Endothelial cell of umbilical vein (primary cell): ENCODE data around the gene TK1. TPM values are rescaled to one million over a fixed set of nuclear protein-coding genes. Genes with fewer than 3 reads are reported as not detected.

Experiments
- BruUV-seq: library from RNA; stranded (reverse); fragments of 400-500 nt; replicated peaks from 2 replicates; lab custom pipeline; 2021; lab: Mats Ljungman, UMichigan
- CTCF ChIA-PET: fragments of 300-600, 350-600 bp; sonication (Branson Sonifier 250); formaldehyde crosslinking; loops from one replicate; lab custom pipeline; 2021; ENCODE audit warnings: antibody characterized with exemption, inconsistent platforms; lab: Charles Lee
- POLR2A ChIA-PET: fragments of 300-600, 350-600 bp; sonication (Branson Sonifier 250); formaldehyde crosslinking; loops from one replicate; lab custom pipeline; 2021; ENCODE audit warnings: antibody characterized with exemption, inconsistent platforms; lab: Charles Lee
- DNase-seq: peaks from one replicate; pipeline ENCODE4 v3.0.0-alpha.2; 2011; ENCODE audit warnings: low read depth, low spot score
- FAIRE-seq: peaks from 2 replicates; lab custom pipeline; 2011; peaks lifted over from hg19 to GRCh38; lab: Jason Lieb, UNC
- H2AFZ ChIP-seq: 2 replicates; pipeline ENCODE4 v1.6.0; 2012; ENCODE audit warnings: low read depth, low read length, control low read depth, inconsistent platforms
- H3K27ac ChIP-seq: 2 replicates; pipeline ENCODE4 v1.5.1; 2011; ENCODE audit warnings: low read depth, mild to moderate bottlenecking, control low read depth, low read length, moderate library complexity; ENCODE audit not compliant: insufficient read depth
- H3K27me3 ChIP-seq, 2 experiments: 2 replicates each; pipeline versions ENCODE4 v1.6.0 to v1.6.1; 2011; ENCODE audit warnings: low read length in 2 of 2, mixed read lengths in 1 of 2; ENCODE audit not compliant: control insufficient read depth in 2 of 2, insufficient read depth in 2 of 2
- H3K36me3 ChIP-seq, 2 experiments: 2 replicates in 1 of 2; 3 replicates in 1 of 2; pipeline ENCODE4 v1.5.1; 2011; ENCODE audit warnings: low read length in 2 of 2, mild to moderate bottlenecking in 1 of 2, moderate library complexity in 1 of 2; ENCODE audit not compliant: control insufficient read depth in 2 of 2, insufficient read depth in 2 of 2; ENCODE audit errors: extremely low read depth in 1 of 2
- H3K4me1 ChIP-seq: 3 replicates; pipeline ENCODE4 v1.5.1; 2011; ENCODE audit warnings: mild to moderate bottlenecking, low read length; ENCODE audit not compliant: control insufficient read depth, insufficient read depth; ENCODE audit errors: extremely low read depth
- H3K4me2 ChIP-seq: 2 replicates; pipeline ENCODE4 v1.6.1; 2011; ENCODE audit warnings: low read length, control low read depth, mixed read lengths; ENCODE audit not compliant: insufficient read depth
- H3K4me3 ChIP-seq, 3 experiments: fragments of 200-600 bp in 1 of 3; sonication (generic), shearing (Covaris generic) in 1 of 3; replicated peaks in 1 of 3; 2 replicates each; pipeline ENCODE4 v1.5.1; 2011 to 2016; ENCODE audit warnings: control low read depth in 3 of 3, low read length in 3 of 3, mild to moderate bottlenecking in 2 of 3, inconsistent platforms in 1 of 3, low read depth in 1 of 3, moderate library complexity in 1 of 3; ENCODE audit not compliant: insufficient read depth in 1 of 3
- H3K79me2 ChIP-seq: 2 replicates; pipeline ENCODE4 v1.6.0; 2012; ENCODE audit warnings: low read length, inconsistent platforms; ENCODE audit not compliant: control insufficient read depth, insufficient read depth
- H3K9ac ChIP-seq: replicated peaks from 2 replicates; pipeline ENCODE3; 2011; ENCODE audit warnings: low read length, control low read depth; ENCODE audit not compliant: insufficient read depth; ENCODE audit errors: extremely low read depth
- H3K9me1 ChIP-seq: replicated peaks from 3 replicates; pipeline ENCODE4 v1.6.0; 2011; ENCODE audit warnings: mild to moderate bottlenecking, low read length; ENCODE audit not compliant: control insufficient read depth, insufficient read depth; ENCODE audit errors: extremely low read depth
- H3K9me3 ChIP-seq: replicated peaks from 2 replicates; pipeline ENCODE4 v1.5.1; 2012; ENCODE audit warnings: low read length, inconsistent platforms; ENCODE audit not compliant: control insufficient read depth, insufficient read depth
- H4K20me1 ChIP-seq: replicated peaks from 2 replicates; pipeline ENCODE3; 2011; ENCODE audit warnings: mild to moderate bottlenecking, low read length; ENCODE audit not compliant: control insufficient read depth, insufficient read depth; ENCODE audit errors: extremely low read depth
- FOS ChIP-seq: IDR thresholded peaks from 2 replicates; pipeline ENCODE4 v1.6.1; 2011; ENCODE audit warnings: mild to moderate bottlenecking, low read length, moderate library complexity, borderline replicate concordance; ENCODE audit not compliant: insufficient read depth
- MYC ChIP-seq: IDR thresholded peaks from one replicate; pipeline ENCODE4 v1.6.1; 2011; ENCODE audit warnings: mild to moderate bottlenecking, low read depth, low read length
- POLR2A ChIP-seq: IDR thresholded peaks from 2 replicates; pipeline ENCODE4 v1.6.1; 2012; ENCODE audit warnings: low read depth, mild to moderate bottlenecking, control low read depth, low read length
- POLR2AphosphoS5 ChIP-seq: IDR thresholded peaks from 2 replicates; pipeline ENCODE4 v1.6.1; 2012; ENCODE audit warnings: low read depth, mild to moderate bottlenecking, control low read depth, low read length, moderate library complexity; ENCODE audit not compliant: insufficient read depth
- dilution Hi-C: fragments of 300-500 bp; cut with MboI; formaldehyde crosslinking; loops from one replicate; pipeline ENCODE4 v1.15.0; 2019; ENCODE audit warnings: low sequenced_read_pairs; ENCODE audit not compliant: extremely low pct_ligation_motif_present
- intact Hi-C: fragments of 100-400 bp; cut with micrococcal nuclease; formaldehyde crosslinking; loops from one replicate; pipeline ENCODE4 v1.10.0; 2022
- polyA plus RNA-seq, 4 experiments: library from polyadenylated mRNA; depleted of rRNA in 3 of 4; stranded (reverse) in 3 of 4; unstranded in 1 of 4; fragments of >200 nt; gene quantifications; 2 replicates each; pipeline versions ENCODE4 v1.2.1 to v1.2.3, GENCODE V29; 2011 to 2012; ENCODE audit warnings: missing spikeins in 1 of 4
- total RNA-seq: library from RNA; stranded (reverse); gene quantifications from 2 replicates; pipeline ENCODE4 v1.2.3, GENCODE V29; 2021
- TF ChIP-seq, protein P1 (sequence below), 2 donors: IDR thresholded peaks; 1 replicate in 1 of 2; 2 replicates in 1 of 2; pipeline ENCODE4 v1.5.1; 2011; ENCODE audit warnings: low read length in 2 of 2, mild to moderate bottlenecking in 2 of 2, moderate library complexity in 2 of 2, control low read depth in 1 of 2, inconsistent platforms in 1 of 2, low read depth in 1 of 2; ENCODE audit not compliant: insufficient read depth in 1 of 2; ENCODE audit errors: extremely low read depth in 1 of 2
- TF ChIP-seq, protein P2 (sequence below): IDR thresholded peaks from 2 replicates; pipeline ENCODE4 v1.6.1; 2011; ENCODE audit not compliant: insufficient read depth, insufficient read length

The TK1 gene
- total and polyA plus RNA-seq, 2 donors (not counting 3 experiments of a cell fraction or from before 2014, with no cell fraction given): 111 to 159 TPM

DNA sequence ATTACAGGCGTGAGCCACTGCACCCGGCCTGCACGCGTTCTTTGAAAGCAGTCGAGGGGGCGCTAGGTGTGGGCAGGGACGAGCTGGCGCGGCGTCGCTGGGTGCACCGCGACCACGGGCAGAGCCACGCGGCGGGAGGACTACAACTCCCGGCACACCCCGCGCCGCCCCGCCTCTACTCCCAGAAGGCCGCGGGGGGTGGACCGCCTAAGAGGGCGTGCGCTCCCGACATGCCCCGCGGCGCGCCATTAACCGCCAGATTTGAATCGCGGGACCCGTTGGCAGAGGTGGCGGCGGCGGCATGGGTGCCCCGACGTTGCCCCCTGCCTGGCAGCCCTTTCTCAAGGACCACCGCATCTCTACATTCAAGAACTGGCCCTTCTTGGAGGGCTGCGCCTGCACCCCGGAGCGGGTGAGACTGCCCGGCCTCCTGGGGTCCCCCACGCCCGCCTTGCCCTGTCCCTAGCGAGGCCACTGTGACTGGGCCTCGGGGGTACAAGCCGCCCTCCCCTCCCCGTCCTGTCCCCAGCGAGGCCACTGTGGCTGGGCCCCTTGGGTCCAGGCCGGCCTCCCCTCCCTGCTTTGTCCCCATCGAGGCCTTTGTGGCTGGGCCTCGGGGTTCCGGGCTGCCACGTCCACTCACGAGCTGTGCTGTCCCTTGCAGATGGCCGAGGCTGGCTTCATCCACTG, 27.3 kb upstream of the TK1 start, which contains the start of gene BIRC5:
Gene BIRC5 (plus strand): TSS at position 238 of the 690 bp plus-strand sequence. CDS start 64 bp downstream, at position 302.
- FAIRE-seq (peak; percentile 75), DNase-seq (peak; percentile 63)
- H3K9me1 ChIP-seq: no peaks in the 10 kb centered on the region
- no peaks in the 10 kb centered on the region for H4K20me1 ChIP-seq
- ChIA-PET POLR2A (no interaction called here), CTCF (interaction anchor here (1.2 to 1.7 kb wide), 2 partner anchors 37 to 86 kb away, joined by 4 to 5 read pairs; no protein-coding TSS in a partner anchor)
- peak within 1 kb of the TSS; percentile 96 for H3K4me2 ChIP-seq
- dilution Hi-C loops: no loop called here
- peak within 1 kb of the TSS; percentile 55 to 93 (median 80) for H3K4me3 ChIP-seq
- H3K4me1 ChIP-seq: peaks cover 15% of the 10 kb centered on the region
- no peaks in the 10 kb centered on the region for H3K27me3 ChIP-seq
- no peaks in the 10 kb centered on the region for H3K9me3 ChIP-seq
- BruUV-seq: TSS peak; percentile 72
- peak within 1 kb of the TSS; percentile 33 for H3K27ac ChIP-seq
- peaks cover 33% of the 10 kb centered on the region for H3K79me2 ChIP-seq
- peak within 1 kb of the TSS; percentile 87 for H2AFZ ChIP-seq
- TF ChIP-seq, protein P1, sequence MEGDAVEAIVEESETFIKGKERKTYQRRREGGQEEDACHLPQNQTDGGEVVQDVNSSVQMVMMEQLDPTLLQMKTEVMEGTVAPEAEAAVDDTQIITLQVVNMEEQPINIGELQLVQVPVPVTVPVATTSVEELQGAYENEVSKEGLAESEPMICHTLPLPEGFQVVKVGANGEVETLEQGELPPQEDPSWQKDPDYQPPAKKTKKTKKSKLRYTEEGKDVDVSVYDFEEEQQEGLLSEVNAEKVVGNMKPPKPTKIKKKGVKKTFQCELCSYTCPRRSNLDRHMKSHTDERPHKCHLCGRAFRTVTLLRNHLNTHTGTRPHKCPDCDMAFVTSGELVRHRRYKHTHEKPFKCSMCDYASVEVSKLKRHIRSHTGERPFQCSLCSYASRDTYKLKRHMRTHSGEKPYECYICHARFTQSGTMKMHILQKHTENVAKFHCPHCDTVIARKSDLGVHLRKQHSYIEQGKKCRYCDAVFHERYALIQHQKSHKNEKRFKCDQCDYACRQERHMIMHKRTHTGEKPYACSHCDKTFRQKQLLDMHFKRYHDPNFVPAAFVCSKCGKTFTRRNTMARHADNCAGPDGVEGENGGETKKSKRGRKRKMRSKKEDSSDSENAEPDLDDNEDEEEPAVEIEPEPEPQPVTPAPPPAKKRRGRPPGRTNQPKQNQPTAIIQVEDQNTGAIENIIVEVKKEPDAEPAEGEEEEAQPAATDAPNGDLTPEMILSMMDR (IDR thresholded peaks at IDR 0.05; ENCODE audit: extremely low read depth in 1 of 2, insufficient read depth in 1 of 2, low read depth in 1 of 2, low read length in 2 of 2): no peak
- TF ChIP-seq, protein P2, sequence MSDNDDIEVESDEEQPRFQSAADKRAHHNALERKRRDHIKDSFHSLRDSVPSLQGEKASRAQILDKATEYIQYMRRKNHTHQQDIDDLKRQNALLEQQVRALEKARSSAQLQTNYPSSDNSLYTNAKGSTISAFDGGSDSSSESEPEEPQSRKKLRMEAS: peak; percentile 79
- no peak for TF ChIP-seq MYC
- peak; percentile 31 for TF ChIP-seq POLR2A
- TF ChIP-seq FOS: no peak
- TF ChIP-seq POLR2AphosphoS5: peak; percentile 89
- peak within 1 kb of the TSS; percentile 54 for H3K9ac ChIP-seq
- intact Hi-C loops: loop anchor here (1.0 kb wide), 1 partner anchor 27 kb away; the partner anchor contains the start of genes AFMID and TK1
- H3K36me3 ChIP-seq: no peaks in the 10 kb centered on the region
